ENCODE measurements around the gene DAPK1. TPM values are rescaled to one million over a fixed set of nuclear protein-coding genes. Genes with fewer than 3 reads are reported as not detected.

The DAPK1 gene
- total RNA-seq, 4 donors from 2014 or later: 8.8 to 18.3 (median 9.9) TPM

DNA sequence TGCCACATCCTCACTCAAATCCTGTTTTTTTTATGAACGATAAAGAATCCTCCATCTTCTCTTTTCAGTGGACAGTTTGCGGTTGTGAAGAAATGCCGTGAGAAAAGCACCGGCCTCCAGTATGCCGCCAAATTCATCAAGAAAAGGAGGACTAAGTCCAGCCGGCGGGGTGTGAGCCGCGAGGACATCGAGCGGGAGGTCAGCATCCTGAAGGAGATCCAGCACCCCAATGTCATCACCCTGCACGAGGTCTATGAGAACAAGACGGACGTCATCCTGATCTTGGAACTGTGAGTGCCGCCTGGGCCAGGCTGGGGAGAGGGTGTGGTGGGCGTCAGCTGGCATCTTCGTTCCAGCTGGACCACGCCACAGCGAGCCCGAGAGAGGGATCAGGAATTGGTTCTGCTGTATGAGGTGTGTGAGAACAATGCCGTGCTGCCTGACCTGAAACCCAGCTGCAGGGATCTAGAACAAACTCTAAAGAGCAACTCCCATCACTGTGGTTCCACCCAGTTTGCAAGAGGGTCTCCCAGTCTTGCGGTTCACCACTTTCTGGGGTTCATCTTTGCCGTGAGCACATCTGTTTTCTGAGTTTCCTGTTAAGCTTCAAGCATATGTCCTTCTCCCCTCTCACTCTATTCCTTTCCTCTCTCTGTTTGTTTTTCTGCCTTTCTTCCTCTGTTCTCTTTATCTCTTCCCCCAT is 107.4 kb downstream of the DAPK1 start:
- no peak for DNase-seq (ENCODE audit: low spot score in 2 of 2)

GRCh38 chr9:87605676-87606075 is 108.0 kb downstream of the DAPK1 start:
- no peak overlapping the region for H3K4me3 ChIP-seq (ENCODE audit: low read depth, poor library complexity, severe bottlenecking)
- DNase-seq (ENCODE audit: low spot score in 2 of 2): no peak
- WGBS, 2 donors: 90 to 92% methylated on average over 10 of the region's 10 CpGs
- no peak for TF ChIP-seq CTCF (IDR thresholded peaks at IDR 0.05)
- no peak for TF ChIP-seq POLR2A (IDR thresholded peaks at IDR 0.05)
- intact Hi-C loops (cut with DNase I; ENCODE audit: low total_unique reads): no loop called here

More for the DNA sequence above, 107.4 kb downstream of the DAPK1 start:
- 90 to 93% methylated on average over 23 of the region's 23 CpGs for WGBS, 2 donors
- TF ChIP-seq POLR2A (IDR thresholded peaks at IDR 0.05): no peak
- no peak for TF ChIP-seq CTCF (IDR thresholded peaks at IDR 0.05)
- intact Hi-C loops (cut with DNase I; ENCODE audit: low total_unique reads): loop anchor here (5.0 kb wide), 1 partner anchor 1052 kb away; no protein-coding TSS in a partner anchor
- no peak overlapping the region for H3K4me3 ChIP-seq (ENCODE audit: low read depth, poor library complexity, severe bottlenecking)

DNA sequence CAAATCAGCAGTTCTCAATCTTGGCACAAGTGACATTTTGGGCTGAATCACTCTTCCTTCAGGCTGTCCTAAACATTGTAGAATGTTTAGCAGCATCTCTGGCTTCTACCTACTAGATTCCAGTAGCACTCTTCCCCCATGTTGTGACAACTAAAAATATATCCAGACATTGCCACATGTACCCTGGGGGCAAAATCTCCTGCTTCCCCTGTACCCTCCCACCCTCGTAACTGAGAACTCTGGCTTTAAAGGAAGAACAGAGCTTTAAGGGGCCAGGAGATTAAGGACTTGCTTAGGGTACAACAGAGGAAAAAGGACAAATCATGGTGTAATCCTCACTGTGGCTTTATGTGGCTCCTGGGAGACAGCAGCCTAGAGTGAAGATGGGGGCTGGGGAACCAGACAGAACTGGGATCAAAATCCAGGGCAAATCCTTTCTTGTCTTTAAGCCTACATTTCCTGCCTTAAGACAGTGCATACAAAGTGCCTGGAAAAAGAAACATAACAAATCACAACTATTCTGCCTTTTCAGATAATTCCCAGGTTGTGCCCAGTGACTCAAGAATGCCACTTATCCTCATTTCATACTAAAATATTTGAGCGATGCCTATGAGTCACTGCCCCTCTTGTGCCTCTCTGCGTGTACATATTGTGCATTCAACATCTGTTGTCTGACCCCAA is 109.3 kb downstream of the DAPK1 start:
- WGBS, 2 donors: 71 to 73% methylated on average over 3 of the region's 3 CpGs
- DNase-seq (ENCODE audit: low spot score in 2 of 2): no peak
- TF ChIP-seq POLR2A (IDR thresholded peaks at IDR 0.05) (no peak), CTCF (IDR thresholded peaks at IDR 0.05) (no peak)
- intact Hi-C loops (cut with DNase I; ENCODE audit: low total_unique reads): no loop called here
- no peak overlapping the region for H3K4me3 ChIP-seq (ENCODE audit: low read depth, poor library complexity, severe bottlenecking)

GRCh38 chr9:87607859-87608258 is 110.2 kb downstream of the DAPK1 start:
- 82 to 88% methylated on average over 3 of the region's 3 CpGs for WGBS, 2 donors
- TF ChIP-seq CTCF (IDR thresholded peaks at IDR 0.05): no peak
- no peak for TF ChIP-seq POLR2A (IDR thresholded peaks at IDR 0.05)
- no peak overlapping the region for H3K4me3 ChIP-seq (ENCODE audit: low read depth, poor library complexity, severe bottlenecking)
- intact Hi-C loops (cut with DNase I; ENCODE audit: low total_unique reads): no loop called here
- no peak for DNase-seq (ENCODE audit: low spot score in 2 of 2)

DNA sequence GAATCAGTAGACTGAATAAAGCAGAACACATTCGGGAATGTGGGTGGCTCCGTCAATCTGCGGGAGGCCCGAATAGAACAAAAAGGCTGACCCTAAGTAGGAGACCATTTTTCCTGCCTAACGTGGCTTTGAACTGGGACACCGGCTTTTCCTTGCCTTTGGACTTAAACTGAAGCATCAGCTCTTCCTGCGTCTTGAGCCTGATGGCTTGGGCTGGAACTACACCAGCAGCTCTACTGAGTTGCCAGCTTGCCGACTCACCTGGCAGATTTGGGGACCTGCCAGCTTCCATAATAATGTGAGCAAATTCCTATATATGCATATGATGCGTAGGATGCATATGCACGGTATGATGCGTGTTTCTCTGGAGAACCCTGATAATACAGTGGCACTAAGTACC is 111.3 kb downstream of the DAPK1 start:
- no peak overlapping the region for H3K4me3 ChIP-seq (ENCODE audit: low read depth, poor library complexity, severe bottlenecking)
- TF ChIP-seq POLR2A (IDR thresholded peaks at IDR 0.05) (no peak), CTCF (IDR thresholded peaks at IDR 0.05) (no peak)
- no peak for DNase-seq (ENCODE audit: low spot score in 2 of 2)
- intact Hi-C loops (cut with DNase I; ENCODE audit: low total_unique reads): no loop called here
- WGBS, 2 donors: 66 to 71% methylated on average over 11 of the region's 11 CpGs
